HEK293 (cell line): ENCODE measurements around the gene EID2.
A peak's percentile ranks its signal among the peaks of the same experiment; 100 is the strongest.

Source experiments
- GLIS1 ChIP-seq: fragments of 450-650 bp; formaldehyde crosslinking; IDR thresholded peaks from 2 replicates; pipeline ENCODE4 v1.5.1; 2016; ENCODE audit warnings: missing biosample characterization, missing genetic modification characterization
- HOXC10 ChIP-seq: sonication (generic); formaldehyde crosslinking; IDR thresholded peaks from 2 replicates; pipeline ENCODE4 v1.8.1; 2023; ENCODE audit warnings: mild to moderate bottlenecking, missing genetic modification reagents
- IKZF3 ChIP-seq: fragments of 450-650 bp; IDR thresholded peaks from 2 replicates; pipeline ENCODE4 v1.5.0; 2018; ENCODE audit warnings: missing biosample characterization, mild to moderate bottlenecking, missing genetic modification characterization, moderate library complexity
- KLF7 ChIP-seq: fragments of 450-650 bp; formaldehyde crosslinking; IDR thresholded peaks from 2 replicates; pipeline ENCODE4 v1.5.1; 2016; ENCODE audit warnings: missing biosample characterization, missing genetic modification characterization, borderline replicate concordance
- RBAK ChIP-seq: fragments of 450-650 bp; formaldehyde crosslinking; IDR thresholded peaks from 2 replicates; pipeline ENCODE4 v1.5.1; 2016; ENCODE audit warnings: missing biosample characterization, missing genetic modification characterization
- SALL2 ChIP-seq: fragments of 450-650 bp; formaldehyde crosslinking; IDR thresholded peaks from 2 replicates; pipeline ENCODE4 v1.5.0; 2017; ENCODE audit warnings: missing biosample characterization, mild to moderate bottlenecking, missing genetic modification characterization, borderline replicate concordance
- SCRT1 ChIP-seq: fragments of 450-650 bp; formaldehyde crosslinking; IDR thresholded peaks from 2 replicates; pipeline ENCODE4 v1.5.1; 2016; ENCODE audit warnings: missing biosample characterization, missing genetic modification characterization, borderline replicate concordance
- SP7 ChIP-seq: fragments of 450-650 bp; formaldehyde crosslinking; IDR thresholded peaks from 2 replicates; pipeline ENCODE4 v1.5.1; 2016; ENCODE audit warnings: missing biosample characterization, missing genetic modification characterization
- WT1 ChIP-seq: fragments of 450-650 bp; formaldehyde crosslinking; IDR thresholded peaks from 2 replicates; pipeline ENCODE4 v1.5.1; 2016; ENCODE audit warnings: missing biosample characterization, missing genetic modification characterization
- ZFHX2 ChIP-seq: fragments of 450-650 bp; formaldehyde crosslinking; conservative IDR thresholded peaks from 2 replicates; pipeline ENCODE4 v1.5.1; 2016; ENCODE audit warnings: missing biosample characterization, missing genetic modification characterization
- ZFP3 ChIP-seq: fragments of 450-650 bp; formaldehyde crosslinking; IDR thresholded peaks from 2 replicates; pipeline ENCODE4 v1.5.1; 2016; ENCODE audit warnings: low read depth, missing biosample characterization, missing genetic modification characterization
- ZNF132 ChIP-seq: fragments of 450-650 bp; formaldehyde crosslinking; IDR thresholded peaks from 2 replicates; pipeline ENCODE4 v1.5.1; 2017; ENCODE audit warnings: missing biosample characterization, missing genetic modification characterization, borderline replicate concordance
- ZNF184 ChIP-seq: fragments of 450-650 bp; IDR thresholded peaks from 2 replicates; pipeline ENCODE4 v1.5.1; 2018; ENCODE audit warnings: missing biosample characterization, mild to moderate bottlenecking, missing genetic modification characterization
- ZNF221 ChIP-seq: fragments of 450-650 bp; formaldehyde crosslinking; IDR thresholded peaks from 2 replicates; pipeline ENCODE4 v1.5.1; 2017; ENCODE audit warnings: missing biosample characterization, missing genetic modification characterization, borderline replicate concordance
- ZNF354C ChIP-seq: fragments of 450-650 bp; formaldehyde crosslinking; IDR thresholded peaks from 2 replicates; pipeline ENCODE4 v1.5.1; 2016; ENCODE audit warnings: missing biosample characterization, missing genetic modification characterization, low read depth, borderline replicate concordance
- ZNF366 ChIP-seq: fragments of 450-650 bp; formaldehyde crosslinking; conservative IDR thresholded peaks from 2 replicates; pipeline ENCODE4 v1.5.1; 2016; ENCODE audit warnings: missing biosample characterization, missing genetic modification characterization
- ZNF391 ChIP-seq: fragments of 450-650 bp; formaldehyde crosslinking; IDR thresholded peaks from 2 replicates; pipeline ENCODE4 v1.5.1; 2016; ENCODE audit warnings: low read depth, missing biosample characterization, missing genetic modification characterization, borderline replicate concordance
- ZNF473 ChIP-seq: fragments of 450-650 bp; formaldehyde crosslinking; IDR thresholded peaks from 2 replicates; pipeline ENCODE4 v1.5.1; 2017; ENCODE audit warnings: missing biosample characterization, missing genetic modification characterization
- ZNF510 ChIP-seq: fragments of 450-650 bp; formaldehyde crosslinking; IDR thresholded peaks from 2 replicates; pipeline ENCODE4 v1.5.1; 2018; ENCODE audit warnings: mild to moderate bottlenecking, missing genetic modification characterization, missing biosample characterization; ENCODE audit not compliant: insufficient replicate concordance
- ZNF529 ChIP-seq: fragments of 450-650 bp; formaldehyde crosslinking; IDR thresholded peaks from 2 replicates; pipeline ENCODE4 v1.5.1; 2017; ENCODE audit warnings: missing genetic modification characterization, missing biosample characterization; ENCODE audit not compliant: insufficient replicate concordance
- ZNF544 ChIP-seq: fragments of 450-650 bp; formaldehyde crosslinking; IDR thresholded peaks from 2 replicates; pipeline ENCODE4 v1.5.0; 2017; ENCODE audit warnings: missing biosample characterization, missing genetic modification characterization
- ZNF555 ChIP-seq: fragments of 450-650 bp; formaldehyde crosslinking; conservative IDR thresholded peaks from 2 replicates; pipeline ENCODE4 v1.5.1; 2017; ENCODE audit warnings: missing biosample characterization, mild to moderate bottlenecking, missing genetic modification characterization, inconsistent platforms
- ZNF558 ChIP-seq: fragments of 450-650 bp; formaldehyde crosslinking; IDR thresholded peaks from 2 replicates; pipeline ENCODE4 v1.5.1; 2016; ENCODE audit warnings: missing biosample characterization, missing genetic modification characterization
- ZNF600 ChIP-seq: fragments of 450-650 bp; formaldehyde crosslinking; IDR thresholded peaks from 2 replicates; pipeline ENCODE4 v1.5.1; 2016; ENCODE audit warnings: missing biosample characterization, missing genetic modification characterization
- ZNF660 ChIP-seq: fragments of 450-650 bp; IDR thresholded peaks from 2 replicates; pipeline ENCODE4 v1.5.1; 2018; ENCODE audit warnings: missing biosample characterization, mild to moderate bottlenecking, missing genetic modification characterization
- ZNF677 ChIP-seq: fragments of 450-650 bp; IDR thresholded peaks from 2 replicates; pipeline ENCODE4 v1.5.0; 2018; ENCODE audit warnings: missing biosample characterization, mild to moderate bottlenecking, missing genetic modification characterization, moderate library complexity
- ZNF792 ChIP-seq: fragments of 450-650 bp; formaldehyde crosslinking; IDR thresholded peaks from 2 replicates; pipeline ENCODE4 v1.5.1; 2016; ENCODE audit warnings: missing biosample characterization, missing genetic modification characterization
- TF ChIP-seq, protein P1 (sequence below): fragments of 450-650 bp; formaldehyde crosslinking; IDR thresholded peaks from 2 replicates; pipeline ENCODE4 v1.5.0; 2017; ENCODE audit warnings: missing biosample characterization, missing genetic modification characterization, borderline replicate concordance
- TF ChIP-seq, protein P2 (sequence below): fragments of 450-650 bp; formaldehyde crosslinking; IDR thresholded peaks from 2 replicates; pipeline ENCODE4 v1.5.1; 2016; ENCODE audit warnings: missing biosample characterization, missing genetic modification characterization
- TF ChIP-seq, protein P3 (sequence below): sonication (generic); formaldehyde crosslinking; IDR thresholded peaks from 2 replicates; pipeline ENCODE4 v1.8.1; 2022; ENCODE audit warnings: mild to moderate bottlenecking, moderate library complexity, missing genetic modification reagents
- TF ChIP-seq, protein P4 (sequence below): fragments of 450-650 bp; formaldehyde crosslinking; IDR thresholded peaks from 2 replicates; pipeline ENCODE4 v1.5.1; 2016; ENCODE audit warnings: missing biosample characterization, missing genetic modification characterization
- TF ChIP-seq, protein P5 (sequence below): fragments of 450-650 bp; formaldehyde crosslinking; IDR thresholded peaks from 2 replicates; pipeline ENCODE4 v1.5.1; 2016; ENCODE audit warnings: missing biosample characterization, missing genetic modification characterization, low read depth
- TF ChIP-seq, protein P6 (sequence below): fragments of 450-650 bp; formaldehyde crosslinking; IDR thresholded peaks from 2 replicates; pipeline ENCODE4 v1.5.1; 2016; ENCODE audit warnings: missing biosample characterization, missing genetic modification characterization

EID2 gene

DNA sequence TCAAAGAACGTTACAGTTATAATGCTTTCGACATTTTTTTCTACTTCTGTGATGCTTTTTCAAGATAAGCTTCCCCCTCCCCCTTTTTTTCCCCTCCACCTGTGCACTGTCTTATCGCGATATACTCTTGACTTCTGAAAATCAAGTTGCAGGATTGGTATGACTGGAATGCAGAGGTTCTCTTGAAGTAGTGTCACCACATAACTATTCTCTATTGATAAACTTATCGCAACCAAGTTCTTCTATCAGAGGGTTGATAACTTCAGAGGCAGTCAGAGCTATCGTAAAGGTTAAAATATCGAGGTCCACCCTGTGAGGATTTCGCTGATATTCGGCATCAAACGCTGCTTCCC lies 820 bp downstream of the EID2 start (continued):
- TF ChIP-seq ZNF529 (tag by site-specific recombination) (no peak), ZNF677 (tag by site-specific recombination) (no peak), WT1 (0 out of 2 replicates have a peak, but pooled peaks have one; percentile 20), HOXC10 (no peak), ZFP3 (tag by site-specific recombination) (0 out of 2 replicates have a peak, but pooled peaks have one; percentile 22), ZNF391 (tag by site-specific recombination) (peak; percentile 30; the same call in 1 of the 2 replicates), ZNF555 (tag by site-specific recombination) (no peak), ZFHX2 (tag by site-specific recombination) (no peak), SALL2 (tag by site-specific recombination) (no peak), GLIS1 (0 out of 2 replicates have a peak, but pooled peaks have one; percentile 11), ZNF473 (tag by site-specific recombination) (no peak), ZNF792 (tag by site-specific recombination) (no peak), RBAK (tag by site-specific recombination) (no peak), ZNF544 (no peak), ZNF354C (tag by site-specific recombination) (no peak), ZNF184 (no peak), ZNF600 (tag by site-specific recombination) (no peak), IKZF3 (tag by site-specific recombination) (no peak), SCRT1 (no peak; the same call in 1 of the 2 replicates), ZNF558 (tag by site-specific recombination) (no peak), SP7 (tag by site-specific recombination) (no peak; the same call in 1 of the 2 replicates), ZNF132 (tag by site-specific recombination) (no peak), ZNF366 (tag by site-specific recombination) (peak; percentile 60; the same call in 1 of the 2 replicates), ZNF660 (tag by site-specific recombination) (no peak), ZNF510 (tag by site-specific recombination) (no peak), KLF7 (tag by site-specific recombination) (no peak), ZNF221 (tag by site-specific recombination) (no peak)
- TF ChIP-seq, protein P1, sequence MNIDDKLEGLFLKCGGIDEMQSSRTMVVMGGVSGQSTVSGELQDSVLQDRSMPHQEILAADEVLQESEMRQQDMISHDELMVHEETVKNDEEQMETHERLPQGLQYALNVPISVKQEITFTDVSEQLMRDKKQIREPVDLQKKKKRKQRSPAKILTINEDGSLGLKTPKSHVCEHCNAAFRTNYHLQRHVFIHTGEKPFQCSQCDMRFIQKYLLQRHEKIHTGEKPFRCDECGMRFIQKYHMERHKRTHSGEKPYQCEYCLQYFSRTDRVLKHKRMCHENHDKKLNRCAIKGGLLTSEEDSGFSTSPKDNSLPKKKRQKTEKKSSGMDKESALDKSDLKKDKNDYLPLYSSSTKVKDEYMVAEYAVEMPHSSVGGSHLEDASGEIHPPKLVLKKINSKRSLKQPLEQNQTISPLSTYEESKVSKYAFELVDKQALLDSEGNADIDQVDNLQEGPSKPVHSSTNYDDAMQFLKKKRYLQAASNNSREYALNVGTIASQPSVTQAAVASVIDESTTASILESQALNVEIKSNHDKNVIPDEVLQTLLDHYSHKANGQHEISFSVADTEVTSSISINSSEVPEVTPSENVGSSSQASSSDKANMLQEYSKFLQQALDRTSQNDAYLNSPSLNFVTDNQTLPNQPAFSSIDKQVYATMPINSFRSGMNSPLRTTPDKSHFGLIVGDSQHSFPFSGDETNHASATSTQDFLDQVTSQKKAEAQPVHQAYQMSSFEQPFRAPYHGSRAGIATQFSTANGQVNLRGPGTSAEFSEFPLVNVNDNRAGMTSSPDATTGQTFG (tag by site-specific recombination), result no peak
- TF ChIP-seq, protein P2, sequence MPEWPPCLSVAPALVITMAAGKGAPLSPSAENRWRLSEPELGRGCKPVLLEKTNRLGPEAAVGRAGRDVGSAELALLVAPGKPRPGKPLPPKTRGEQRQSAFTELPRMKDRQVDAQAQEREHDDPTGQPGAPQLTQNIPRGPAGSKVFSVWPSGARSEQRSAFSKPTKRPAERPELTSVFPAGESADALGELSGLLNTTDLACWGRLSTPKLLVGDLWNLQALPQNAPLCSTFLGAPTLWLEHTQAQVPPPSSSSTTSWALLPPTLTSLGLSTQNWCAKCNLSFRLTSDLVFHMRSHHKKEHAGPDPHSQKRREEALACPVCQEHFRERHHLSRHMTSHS (tag by site-specific recombination), result no peak
- TF ChIP-seq, protein P3, sequence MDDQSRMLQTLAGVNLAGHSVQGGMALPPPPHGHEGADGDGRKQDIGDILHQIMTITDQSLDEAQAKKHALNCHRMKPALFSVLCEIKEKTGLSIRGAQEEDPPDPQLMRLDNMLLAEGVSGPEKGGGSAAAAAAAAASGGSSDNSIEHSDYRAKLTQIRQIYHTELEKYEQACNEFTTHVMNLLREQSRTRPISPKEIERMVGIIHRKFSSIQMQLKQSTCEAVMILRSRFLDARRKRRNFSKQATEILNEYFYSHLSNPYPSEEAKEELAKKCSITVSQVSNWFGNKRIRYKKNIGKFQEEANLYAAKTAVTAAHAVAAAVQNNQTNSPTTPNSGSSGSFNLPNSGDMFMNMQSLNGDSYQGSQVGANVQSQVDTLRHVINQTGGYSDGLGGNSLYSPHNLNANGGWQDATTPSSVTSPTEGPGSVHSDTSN (CRISPR knock-in tag), result no peak
- TF ChIP-seq, protein P4, sequence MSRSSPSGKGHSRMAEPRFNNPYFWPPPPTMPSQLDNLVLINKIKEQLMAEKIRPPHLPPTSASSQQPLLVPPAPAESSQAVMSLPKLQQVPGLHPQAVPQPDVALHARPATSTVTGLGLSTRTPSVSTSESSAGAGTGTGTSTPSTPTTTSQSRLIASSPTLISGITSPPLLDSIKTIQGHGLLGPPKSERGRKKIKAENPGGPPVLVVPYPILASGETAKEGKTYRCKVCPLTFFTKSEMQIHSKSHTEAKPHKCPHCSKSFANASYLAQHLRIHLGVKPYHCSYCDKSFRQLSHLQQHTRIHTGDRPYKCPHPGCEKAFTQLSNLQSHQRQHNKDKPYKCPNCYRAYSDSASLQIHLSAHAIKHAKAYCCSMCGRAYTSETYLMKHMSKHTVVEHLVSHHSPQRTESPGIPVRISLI (tag by site-specific recombination), result peak; percentile 87
- TF ChIP-seq, protein P5, sequence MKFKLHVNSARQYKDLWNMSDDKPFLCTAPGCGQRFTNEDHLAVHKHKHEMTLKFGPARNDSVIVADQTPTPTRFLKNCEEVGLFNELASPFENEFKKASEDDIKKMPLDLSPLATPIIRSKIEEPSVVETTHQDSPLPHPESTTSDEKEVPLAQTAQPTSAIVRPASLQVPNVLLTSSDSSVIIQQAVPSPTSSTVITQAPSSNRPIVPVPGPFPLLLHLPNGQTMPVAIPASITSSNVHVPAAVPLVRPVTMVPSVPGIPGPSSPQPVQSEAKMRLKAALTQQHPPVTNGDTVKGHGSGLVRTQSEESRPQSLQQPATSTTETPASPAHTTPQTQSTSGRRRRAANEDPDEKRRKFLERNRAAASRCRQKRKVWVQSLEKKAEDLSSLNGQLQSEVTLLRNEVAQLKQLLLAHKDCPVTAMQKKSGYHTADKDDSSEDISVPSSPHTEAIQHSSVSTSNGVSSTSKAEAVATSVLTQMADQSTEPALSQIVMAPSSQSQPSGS (tag by site-specific recombination), result no peak
- TF ChIP-seq, protein P6, sequence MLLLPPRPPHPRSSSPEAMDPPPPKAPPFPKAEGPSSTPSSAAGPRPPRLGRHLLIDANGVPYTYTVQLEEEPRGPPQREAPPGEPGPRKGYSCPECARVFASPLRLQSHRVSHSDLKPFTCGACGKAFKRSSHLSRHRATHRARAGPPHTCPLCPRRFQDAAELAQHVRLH, result no peak
